Transverse colon (tissue), 4 donors: ENCODE measurements around the gene GNG12. TPM values are rescaled to one million over a fixed set of nuclear protein-coding genes. Genes with fewer than 3 reads are reported as not detected.

Experiments
- DNase-seq: peaks from one replicate; pipeline ENCODE4 v3.0.0-alpha.2; 2019
- H3K27ac ChIP-seq, 4 donors: fragments of 200-600 bp; sonication (generic); 2 replicates each; pipeline ENCODE4 v1.5.1; 2016 to 2018; ENCODE audit warnings: inconsistent platforms in 4 of 4
- H3K27me3 ChIP-seq: fragments of 200-600 bp; sonication (generic); 2 replicates; pipeline ENCODE4 v1.5.1; 2017; ENCODE audit warnings: inconsistent platforms
- H3K36me3 ChIP-seq, 4 donors: fragments of 200-600 bp; sonication (generic); 2 replicates each; pipeline ENCODE4 v1.5.1; 2017 to 2019; ENCODE audit warnings: inconsistent platforms in 4 of 4
- H3K4me1 ChIP-seq, 4 donors: fragments of 200-600 bp; sonication (generic); 2 replicates each; pipeline ENCODE4 v1.5.1; 2017 to 2020; ENCODE audit warnings: inconsistent platforms in 4 of 4
- H3K4me3 ChIP-seq, 4 donors: fragments of 200-600 bp; sonication (generic); 1 replicate in 1 of 4; 2 replicates in 3 of 4; pipeline versions ENCODE4 v1.5.1 to v1.6.1; 2017 to 2019; ENCODE audit warnings: inconsistent platforms in 4 of 4
- H3K9me3 ChIP-seq, 2 donors: fragments of 200-600 bp; sonication (generic); 2 replicates each; pipeline ENCODE4 v1.5.1; 2017 to 2019; ENCODE audit warnings: inconsistent platforms in 2 of 2
- CTCF ChIP-seq, 5 experiments: fragments of 200-600 bp in 3 of 5; fragments of 450-650 bp in 2 of 5; sonication (generic) in 3 of 5; IDR thresholded peaks; 1 replicate in 2 of 5; 2 replicates in 3 of 5; pipeline ENCODE4 v1.5.1; 2016 to 2017; ENCODE audit warnings: antibody characterized with exemption in 5 of 5, inconsistent platforms in 3 of 5, mild to moderate bottlenecking in 2 of 5, moderate library complexity in 1 of 5
- EP300 ChIP-seq: sonication (generic); formaldehyde crosslinking; IDR thresholded peaks from one replicate; pipeline ENCODE4 v1.6.1; 2017; ENCODE audit warnings: antibody characterized with exemption, low read depth
- POLR2A ChIP-seq: fragments of 450-650 bp; IDR thresholded peaks from one replicate; pipeline ENCODE4 v1.6.1; 2016; ENCODE audit warnings: antibody characterized with exemption, mild to moderate bottlenecking, moderate library complexity
- POLR2AphosphoS5 ChIP-seq, 3 donors: sonication (generic); formaldehyde crosslinking; IDR thresholded peaks; one replicate each; pipeline ENCODE4 v1.6.1; 2016; ENCODE audit warnings: antibody characterized with exemption in 3 of 3
- WGBS, 2 donors: methylation state at CpG; one replicate each; pipeline ENCODE4 v1.1.5; 2018; ENCODE audit warnings: low coverage in 1 of 2; 5-methylcytosine and 5-hydroxymethylcytosine counted together
- in situ Hi-C, 4 donors: fragments of 200-750 bp; cut with MboI; loops; one replicate each; pipeline versions ENCODE4 v1.15.0 to v1.15.1; 2017; ENCODE audit warnings: low sequenced_read_pairs in 3 of 4, low pct_ligation_motif_present in 1 of 4, low pct_unique_long_range_greater_than_20kb in 1 of 4
- intact Hi-C: fragments of 100-400 bp; cut with DNase I; formaldehyde crosslinking; loops from one replicate; pipeline ENCODE4 v1.15.1; 2023; ENCODE audit warnings: low total_unique reads
- total RNA-seq, 4 donors: library from RNA; depleted of rRNA; stranded (reverse); fragments of >200 nt; gene quantifications; one replicate each; pipeline ENCODE4 v1.1.0, GENCODE V29; 2016

Gene GNG12
- total RNA-seq, 4 donors from 2014 or later: 19.1 to 180 (median 112) TPM

GRCh38 chr1:67755619-67756018, 77.6 kb downstream of the GNG12 start:
- intact Hi-C loops (loop anchor here (10.0 kb wide), 1 partner anchor 221 kb away; no protein-coding TSS in a partner anchor), in situ Hi-C loops (loop anchor here in 2 of 4 donors (10.0 kb wide), 3 partner anchors 61 to 221 kb away; no protein-coding TSS in a partner anchor)
- Histone ChIP-seq H3K4me3 (no peak overlapping the region), H3K36me3 (no peaks in the 10 kb centered on the region), H3K27ac (peak overlapping the region; percentile 34 to 61 (median 56)), H3K4me1 (peaks cover 17 to 60% (median 33%) of the 10 kb centered on the region in 4 donors), H3K27me3 (no peaks in the 10 kb centered on the region), H3K9me3 (no peaks in the 10 kb centered on the region)
- DNase-seq: no peak
- TF ChIP-seq POLR2AphosphoS5 (IDR thresholded peaks at IDR 0.05) (peak in 2 of 3 donors; percentile 48 to 52), POLR2A (no peak), EP300 (no peak), CTCF (IDR thresholded peaks at IDR 0.05) (no peak)
- WGBS, 2 donors: 0 to 30% methylated on average over 2 of the region's 2 CpGs

- Histone ChIP-seq H3K36me3 (no peaks in the 10 kb centered on the region), H3K4me1 (peaks cover 18 to 62% (median 34%) of the 10 kb centered on the region in 4 donors), H3K4me3 (no peak overlapping the region), H3K9me3 (no peaks in the 10 kb centered on the region), H3K27ac (peak overlapping the region; percentile 25 to 61 (median 56)), H3K27me3 (no peaks in the 10 kb centered on the region)
- intact Hi-C loops (loop anchor here (10.0 kb wide), 1 partner anchor 220 kb away; no protein-coding TSS in a partner anchor), in situ Hi-C loops (loop anchor here in 2 of 4 donors (10.0 kb wide), 3 partner anchors 60 to 220 kb away; no protein-coding TSS in a partner anchor)
- DNase-seq: no peak
- no peak for TF ChIP-seq POLR2A
- TF ChIP-seq EP300: no peak
- no peak for TF ChIP-seq POLR2AphosphoS5 (IDR thresholded peaks at IDR 0.05)
- no peak for TF ChIP-seq CTCF (IDR thresholded peaks at IDR 0.05)
- 91 to 100% methylated on average over 2 of the region's 2 CpGs for WGBS, 2 donors
Observed at GRCh38 chr1:67755160-67755559, 78.1 kb downstream of the GNG12 start.

- no peaks in the 10 kb centered on the region for H3K27me3 ChIP-seq
- H3K27ac ChIP-seq: peak overlapping the region in 1 of 4 donors; percentile 25
- no peak for DNase-seq
- TF ChIP-seq POLR2AphosphoS5 (IDR thresholded peaks at IDR 0.05): no peak
- TF ChIP-seq EP300: no peak
- no peak for TF ChIP-seq POLR2A
- TF ChIP-seq CTCF (IDR thresholded peaks at IDR 0.05): no peak
- H3K4me3 ChIP-seq: no peak overlapping the region
- in situ Hi-C loops: loop anchor here in 2 of 4 donors (10.0 kb wide), 3 partner anchors 60 to 220 kb away; no protein-coding TSS in a partner anchor
- H3K4me1 ChIP-seq: peaks cover 18 to 62% (median 34%) of the 10 kb centered on the region in 4 donors
- 80% methylated on average over 4 of the region's 4 CpGs for WGBS, 2 donors
- H3K36me3 ChIP-seq: no peaks in the 10 kb centered on the region
- no peaks in the 10 kb centered on the region for H3K9me3 ChIP-seq
- intact Hi-C loops: loop anchor here (10.0 kb wide), 1 partner anchor 220 kb away; no protein-coding TSS in a partner anchor
Observed at GRCh38 chr1:67754526-67754920, 78.7 kb downstream of the GNG12 start.

GRCh38 chr1:67753776-67754525, 79.3 kb downstream of the GNG12 start:
- intact Hi-C loops: loop anchor here (10.0 kb wide), 1 partner anchor 219 kb away; no protein-coding TSS in a partner anchor
- Histone ChIP-seq H3K36me3 (no peaks in the 10 kb centered on the region), H3K27me3 (no peaks in the 10 kb centered on the region), H3K4me1 (peaks cover 23 to 62% (median 35%) of the 10 kb centered on the region in 4 donors), H3K27ac (no peak overlapping the region), H3K4me3 (no peak overlapping the region), H3K9me3 (no peaks in the 10 kb centered on the region)
- TF ChIP-seq CTCF (IDR thresholded peaks at IDR 0.05) (no peak), POLR2AphosphoS5 (IDR thresholded peaks at IDR 0.05) (no peak), POLR2A (no peak), EP300 (no peak)
- no peak for DNase-seq
- in situ Hi-C loops: loop anchor here in 2 of 4 donors (10.0 kb wide), 3 partner anchors 59 to 219 kb away; no protein-coding TSS in a partner anchor
- 81 to 85% methylated on average over 7 to 17 of the region's 17 CpGs for WGBS, 2 donors
